ENCODE measurements around the gene GRM7. TPM values are rescaled to one million over a fixed set of nuclear protein-coding genes. Genes with fewer than 3 reads are reported as not detected.

Gene GRM7
- total and polyA plus RNA-seq, 9 of the 15 experiments (the other 6 are each of a cell fraction or from before 2014, with no cell fraction given): not detected

- TF ChIP-seq SMAD2 (IDR thresholded peaks at IDR 0.05; ENCODE audit: low read depth, low read length): no peak
- no peak for TF ChIP-seq IRF2 (CRISPR knock-in tag; IDR thresholded peaks at IDR 0.05)
- TF ChIP-seq GATA2 (CRISPR knock-in tag; IDR thresholded peaks at IDR 0.05): no peak
- no peak for TF ChIP-seq ZNF644 (tag; IDR thresholded peaks at IDR 0.05; ENCODE audit: low read depth)
- TF ChIP-seq GATAD2B (IDR thresholded peaks at IDR 0.05; ENCODE audit: borderline replicate concordance): no peak
- TF ChIP-seq JUND (IDR thresholded peaks at IDR 0.05; ENCODE audit: borderline replicate concordance, low read depth, low read length): no peak
- TF ChIP-seq JUND (tag; IDR thresholded peaks at IDR 0.05; ENCODE audit: borderline replicate concordance, low read depth, low read length): no peak
- no peak for TF ChIP-seq MTA1 (IDR thresholded peaks at IDR 0.05; ENCODE audit: borderline replicate concordance)
- no peak for TF ChIP-seq TCF7L2 (IDR thresholded peaks at IDR 0.05; ENCODE audit: low read depth, low read length)
- no peak for TF ChIP-seq SMARCA4 (IDR thresholded peaks at IDR 0.05)
- no peak for TF ChIP-seq SLC30A9 (CRISPR knock-in tag; IDR thresholded peaks at IDR 0.05)
- no peak for TF ChIP-seq RBFOX2 (IDR thresholded peaks at IDR 0.05; ENCODE audit: low read depth, low read length)
- no peak for TF ChIP-seq TGIF2 (CRISPR knock-in tag; IDR thresholded peaks at IDR 0.05)
- no peak for TF ChIP-seq XRCC3 (IDR thresholded peaks at IDR 0.05)
- FAIRE-seq: no peak
- no peaks in the 10 kb centered on the region for H3K27me3 ChIP-seq (ENCODE audit: control insufficient read depth in 2 of 2, insufficient read depth in 2 of 2, low read length in 2 of 2)
- H3K4me3 ChIP-seq: no peak overlapping the region
- H3K9ac ChIP-seq (ENCODE audit: insufficient read depth in 1 of 2, low read depth in 2 of 2, low read length in 2 of 2): no peak overlapping the region
- no peaks in the 10 kb centered on the region for H3K79me2 ChIP-seq (ENCODE audit: control insufficient read depth, insufficient read depth, low read length)
- H3K9me3 ChIP-seq (replicated peaks; ENCODE audit: control insufficient read depth, insufficient read depth, low read depth, low read length): no peaks in the 10 kb centered on the region; the same call in 1 of the 2 replicates
- no peaks in the 10 kb centered on the region for H3K9me1 ChIP-seq (ENCODE audit: control insufficient read depth, insufficient read depth, low read length)
- ATAC-seq: no peak
- H3K36me3 ChIP-seq (ENCODE audit: control insufficient read depth, insufficient read depth, low read length): no peaks in the 10 kb centered on the region
- in situ Hi-C loops (cut with MboI) (no loop called here), intact Hi-C loops (cut with micrococcal nuclease) (no loop called here)
- H3K4me2 ChIP-seq (ENCODE audit: insufficient read depth, low read length): no peak overlapping the region
- no peaks in the 10 kb centered on the region for H3K4me1 ChIP-seq (replicated peaks in 1 of 2; ENCODE audit: control insufficient read depth in 2 of 2, insufficient read depth in 2 of 2, low read length in 2 of 2)
- ChIA-PET CTCF (ENCODE audit: low intra/inter-chr PET ratio) (no interaction called here), POLR2A (no interaction called here)
- H4K20me1 ChIP-seq (replicated peaks; ENCODE audit: control insufficient read depth, insufficient read depth, low read length): no peaks in the 10 kb centered on the region
- BruUV-seq (replicated peaks): no TSS peak
- no peak overlapping the region for H2AFZ ChIP-seq (ENCODE audit: low read depth, low read length)
- WGBS (ENCODE audit: insufficient coverage, low coverage, missing lambda C conversion rate): 0% methylated on average over 4 of the region's 4 CpGs
- no peak overlapping the region for H3K27ac ChIP-seq (ENCODE audit: extremely low read depth, low read depth, low read length)
- no peak for DNase-seq (ENCODE audit: extremely low read depth in 1 of 4, low spot score in 3 of 4)
These were observed 578.3 kb downstream of the GRM7 start for GRCh38 chr3:7439101-7439680.

Data from K562 (cell line).